HCT116 (cell line): ENCODE data around the gene ERC2. TPM values are rescaled to one million over a fixed set of nuclear protein-coding genes. Genes with fewer than 3 reads are reported as not detected.

ENCODE experiments used
- ATAC-seq: fragments of 200-7000 bp; cut with Tn5 transposase; 2 replicates; pipeline ENCODE4 v1.9.1; 2020; ENCODE audit warnings: mild to moderate bottlenecking, moderate library complexity
- BruUV-seq: library from RNA; stranded (reverse); fragments of 400-500 nt; replicated peaks from 2 replicates; lab custom pipeline; 2021; lab: Mats Ljungman, UMichigan
- CTCF ChIA-PET: fragments of 300-600 bp; sonication (Branson Sonifier 250); formaldehyde crosslinking; loops from one replicate; lab custom pipeline; 2021; ENCODE audit warnings: antibody characterized with exemption; lab: Charles Lee
- POLR2A ChIA-PET: fragments of 300-600, 350-600 bp; sonication (Branson Sonifier 250); formaldehyde crosslinking; loops from one replicate; lab custom pipeline; 2021; ENCODE audit warnings: antibody characterized with exemption; lab: Charles Lee
- RAD21 ChIA-PET, 2 experiments: fragments of 300-600 bp; sonication (Branson Sonifier 250); formaldehyde crosslinking; loops; one replicate each; lab custom pipeline; 2023; ENCODE audit warnings: low total read pairs in 2 of 2; ENCODE audit not compliant: uncharacterized antibody in 2 of 2, unreplicated experiment in 2 of 2, low non-redundant PET in 1 of 2; lab: Charles Lee
- DNase-seq: peaks from one replicate; pipeline ENCODE4 v3.0.0-alpha.2; 2010; ENCODE audit warnings: low read depth, low spot score
- H2AFZ ChIP-seq: fragments of 200-600 bp; shearing (Covaris generic), sonication (generic); 2 replicates; pipeline ENCODE4 v1.6.1; 2017; ENCODE audit warnings: low read depth, mixed run types, mixed read lengths, antibody characterized with exemption, low read length; ENCODE audit not compliant: poor library complexity, severe bottlenecking
- H3K27ac ChIP-seq: 2 replicates; pipeline ENCODE4 v1.5.1; 2012; ENCODE audit warnings: low read depth, low read length
- H3K27me3 ChIP-seq: fragments of 200-600 bp; sonication (generic); 2 replicates; pipeline ENCODE4 v1.6.1; 2016; ENCODE audit warnings: mixed run types, low read length, mixed read lengths; ENCODE audit not compliant: insufficient read depth
- H3K36me3 ChIP-seq, 2 experiments: fragments of 200-500 bp in 1 of 2; fragments of 200-600 bp in 1 of 2; sonication (Bioruptor generic) in 1 of 2; sonication (generic) in 1 of 2; 2 replicates each; pipeline versions ENCODE4 v1.5.1 to v1.6.1; 2014 to 2016; ENCODE audit warnings: low read length in 2 of 2, inconsistent platforms in 1 of 2, mixed read lengths in 1 of 2, mixed run types in 1 of 2; ENCODE audit not compliant: insufficient read depth in 2 of 2, control insufficient read depth in 1 of 2
- H3K4me1 ChIP-seq, 2 experiments: fragments of 200-600 bp in 1 of 2; sonication (generic) in 1 of 2; 2 replicates each; pipeline versions ENCODE4 v1.5.1 to v1.6.1; 2012 to 2017; ENCODE audit warnings: low read length in 2 of 2, inconsistent platforms in 1 of 2, mild to moderate bottlenecking in 1 of 2, mixed read lengths in 1 of 2, mixed run types in 1 of 2, moderate library complexity in 1 of 2; ENCODE audit not compliant: insufficient read depth in 2 of 2, control insufficient read depth in 1 of 2
- H3K4me2 ChIP-seq: fragments of 200-600 bp; sonication (generic); 2 replicates; pipeline ENCODE4 v1.6.1; 2017; ENCODE audit warnings: mixed run types, low read length, mixed read lengths
- H3K4me3 ChIP-seq, 2 experiments: fragments of 200-600 bp in 1 of 2; sonication (generic) in 1 of 2; replicated peaks in 1 of 2; 2 replicates each; pipeline ENCODE4 v1.5.1; 2011 to 2016; ENCODE audit warnings: low read length in 2 of 2, control low read depth in 1 of 2, low read depth in 1 of 2, mild to moderate bottlenecking in 1 of 2, mixed read lengths in 1 of 2, mixed run types in 1 of 2
- H3K79me2 ChIP-seq: fragments of 200-600 bp; sonication (generic); 2 replicates; pipeline ENCODE4 v1.6.1; 2017; ENCODE audit warnings: mild to moderate bottlenecking, mixed run types, low read length, moderate library complexity, mixed read lengths; ENCODE audit not compliant: insufficient read depth
- H3K9ac ChIP-seq: fragments of 200-600 bp; sonication (generic); 2 replicates; pipeline ENCODE4 v1.6.1; 2016; ENCODE audit warnings: low read length, mixed read lengths
- H3K9me2 ChIP-seq: fragments of 200-600 bp; sonication (generic), shearing (Covaris generic); 2 replicates; pipeline ENCODE4 v1.6.1; 2017; ENCODE audit warnings: mixed run types, mild to moderate bottlenecking, moderate library complexity; ENCODE audit not compliant: insufficient read depth
- H3K9me3 ChIP-seq, 2 experiments: fragments of 200-500 bp in 1 of 2; fragments of 200-600 bp in 1 of 2; sonication (Bioruptor generic) in 1 of 2; sonication (generic) in 1 of 2; 2 replicates each; pipeline ENCODE4 v1.6.1; 2014 to 2017; ENCODE audit warnings: low read length in 2 of 2, mixed read lengths in 2 of 2, inconsistent platforms in 1 of 2, low read depth in 1 of 2, mild to moderate bottlenecking in 1 of 2, mixed run types in 1 of 2, moderate library complexity in 1 of 2; ENCODE audit not compliant: control insufficient read depth in 1 of 2, insufficient read depth in 1 of 2
- H4K20me1 ChIP-seq: fragments of 200-600 bp; sonication (generic), shearing (Covaris generic); 2 replicates; pipeline ENCODE4 v1.6.1; 2017; ENCODE audit warnings: mixed run types, mild to moderate bottlenecking, moderate library complexity; ENCODE audit not compliant: insufficient read depth
- CBX3 ChIP-seq: IDR thresholded peaks from 2 replicates; pipeline ENCODE4 v1.6.1; 2012; ENCODE audit warnings: low read depth
- EZH2 ChIP-seq: fragments of 200-600 bp; sonication (generic); IDR thresholded peaks from 2 replicates; pipeline ENCODE4 v1.6.1; 2017; ENCODE audit warnings: antibody characterized with exemption, mixed run types
- EZH2phosphoT487 ChIP-seq: fragments of 200-600 bp; IDR thresholded peaks from 2 replicates; pipeline ENCODE4 v1.6.1; 2018; ENCODE audit warnings: antibody characterized with exemption, borderline replicate concordance
- POLR2A ChIP-seq: IDR thresholded peaks from 2 replicates; pipeline ENCODE4 v1.7.0; 2011; ENCODE audit warnings: borderline replicate concordance; ENCODE audit not compliant: insufficient read depth, insufficient read length; ENCODE audit errors: extremely low read depth
- POLR2AphosphoS5 ChIP-seq: IDR thresholded peaks from 2 replicates; pipeline ENCODE4 v1.6.1; 2011; ENCODE audit warnings: mild to moderate bottlenecking, low read depth, low read length, moderate library complexity
- YY1 ChIP-seq: IDR thresholded peaks from 2 replicates; pipeline ENCODE4 v1.6.1; 2011; ENCODE audit warnings: low read length, low read depth, moderate library complexity, mild to moderate bottlenecking; ENCODE audit not compliant: insufficient replicate concordance; ENCODE audit errors: extremely low read depth
- ZBTB33 ChIP-seq: IDR thresholded peaks from 2 replicates; pipeline ENCODE4 v1.6.1; 2011; ENCODE audit warnings: mild to moderate bottlenecking, low read length, moderate library complexity; ENCODE audit not compliant: insufficient replicate concordance; ENCODE audit errors: extremely low read depth
- intact Hi-C: fragments of 100-400 bp; cut with micrococcal nuclease; formaldehyde crosslinking; loops from 2 replicates; pipeline ENCODE4 v1.10.0; 2022
- total RNA-seq: library from RNA; stranded (reverse); gene quantifications from one replicate; pipeline ENCODE4 v1.2.1, GENCODE V29; 2021; ENCODE audit not compliant: unreplicated experiment
- TF ChIP-seq, protein P1 (sequence below): IDR thresholded peaks from 2 replicates; pipeline ENCODE4 v1.6.1; 2012; ENCODE audit warnings: low read depth

Gene ERC2
- total RNA-seq, 1 experiment from 2014 or later = not detected

DNA sequence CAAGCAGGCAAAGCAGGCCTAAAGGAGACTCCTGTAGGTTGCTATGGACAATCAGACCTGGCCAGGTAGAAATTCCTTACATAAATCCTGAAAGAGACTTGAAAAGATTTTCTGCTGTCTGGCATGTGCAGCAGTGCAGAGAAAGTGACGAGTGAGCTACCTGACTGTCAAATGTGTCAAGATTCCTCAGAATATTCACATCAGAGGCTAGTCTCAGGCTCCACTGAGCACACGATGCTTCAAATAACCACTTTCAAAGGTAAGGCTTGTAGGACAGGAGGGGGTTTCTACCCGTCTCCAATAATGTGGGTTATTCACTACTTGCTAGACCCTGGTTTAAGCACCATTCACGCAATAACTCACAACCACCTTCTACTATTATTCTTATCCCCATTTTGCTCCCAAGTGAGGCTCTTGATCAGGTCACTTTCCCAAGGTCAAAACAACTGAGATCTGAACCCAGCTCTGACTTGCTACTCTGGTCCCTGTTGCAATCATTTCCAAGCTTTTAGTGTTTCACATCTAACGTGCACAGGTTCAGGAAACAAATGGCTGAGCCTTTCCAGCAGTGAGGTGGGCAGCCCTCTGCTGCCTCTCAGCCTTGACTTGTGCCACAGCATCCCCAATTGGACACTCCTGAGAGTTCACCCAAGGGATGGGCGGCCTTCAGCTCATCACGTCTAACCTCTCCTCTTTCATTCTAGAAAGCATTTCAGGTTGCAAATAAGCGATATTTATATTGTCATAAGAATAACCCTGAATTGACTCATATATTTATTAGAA, 651.3 kb downstream of the ERC2 start:
- peaks cover 3% of the 10 kb centered on the region in 2 experiments; a peak in 2 of 4 replicates for H3K9me3 ChIP-seq
- TF ChIP-seq CBX3 (no peak), POLR2A (no peak), YY1 (no peak)
- H3K36me3 ChIP-seq = no peaks in the 10 kb centered on the region
- RAD21 ChIA-PET = no interaction called here
- H3K4me3 ChIP-seq = no peak overlapping the region
- H3K9ac ChIP-seq = no peak overlapping the region
- no peak overlapping the region for H3K27ac ChIP-seq
- no TSS peak for BruUV-seq
- H3K27me3 ChIP-seq = no peaks in the 10 kb centered on the region
- no peak overlapping the region for H2AFZ ChIP-seq
- H3K79me2 ChIP-seq = no peaks in the 10 kb centered on the region
- no peaks in the 10 kb centered on the region for H3K9me2 ChIP-seq
- no peaks in the 10 kb centered on the region for H3K4me1 ChIP-seq
- CTCF ChIA-PET = no interaction called here
- POLR2A ChIA-PET = no interaction called here
- intact Hi-C loops = no loop called here
- H4K20me1 ChIP-seq = no peaks in the 10 kb centered on the region
- no peak overlapping the region for H3K4me2 ChIP-seq
- no peak for DNase-seq
- ATAC-seq = no peak

- Histone ChIP-seq H3K9ac (no peak overlapping the region), H2AFZ (no peak overlapping the region), H4K20me1 (no peaks in the 10 kb centered on the region), H3K4me3 (no peak overlapping the region), H3K4me2 (no peak overlapping the region), H3K36me3 (no peaks in the 10 kb centered on the region), H3K27me3 (no peaks in the 10 kb centered on the region), H3K27ac (no peak overlapping the region), H3K9me3 (no peaks in the 10 kb centered on the region; a peak in 2 of 4 replicates), H3K79me2 (no peaks in the 10 kb centered on the region), H3K4me1 (no peaks in the 10 kb centered on the region), H3K9me2 (no peaks in the 10 kb centered on the region)
- ChIA-PET CTCF (no interaction called here), POLR2A (no interaction called here), RAD21 (no interaction called here)
- TF ChIP-seq, protein P1, sequence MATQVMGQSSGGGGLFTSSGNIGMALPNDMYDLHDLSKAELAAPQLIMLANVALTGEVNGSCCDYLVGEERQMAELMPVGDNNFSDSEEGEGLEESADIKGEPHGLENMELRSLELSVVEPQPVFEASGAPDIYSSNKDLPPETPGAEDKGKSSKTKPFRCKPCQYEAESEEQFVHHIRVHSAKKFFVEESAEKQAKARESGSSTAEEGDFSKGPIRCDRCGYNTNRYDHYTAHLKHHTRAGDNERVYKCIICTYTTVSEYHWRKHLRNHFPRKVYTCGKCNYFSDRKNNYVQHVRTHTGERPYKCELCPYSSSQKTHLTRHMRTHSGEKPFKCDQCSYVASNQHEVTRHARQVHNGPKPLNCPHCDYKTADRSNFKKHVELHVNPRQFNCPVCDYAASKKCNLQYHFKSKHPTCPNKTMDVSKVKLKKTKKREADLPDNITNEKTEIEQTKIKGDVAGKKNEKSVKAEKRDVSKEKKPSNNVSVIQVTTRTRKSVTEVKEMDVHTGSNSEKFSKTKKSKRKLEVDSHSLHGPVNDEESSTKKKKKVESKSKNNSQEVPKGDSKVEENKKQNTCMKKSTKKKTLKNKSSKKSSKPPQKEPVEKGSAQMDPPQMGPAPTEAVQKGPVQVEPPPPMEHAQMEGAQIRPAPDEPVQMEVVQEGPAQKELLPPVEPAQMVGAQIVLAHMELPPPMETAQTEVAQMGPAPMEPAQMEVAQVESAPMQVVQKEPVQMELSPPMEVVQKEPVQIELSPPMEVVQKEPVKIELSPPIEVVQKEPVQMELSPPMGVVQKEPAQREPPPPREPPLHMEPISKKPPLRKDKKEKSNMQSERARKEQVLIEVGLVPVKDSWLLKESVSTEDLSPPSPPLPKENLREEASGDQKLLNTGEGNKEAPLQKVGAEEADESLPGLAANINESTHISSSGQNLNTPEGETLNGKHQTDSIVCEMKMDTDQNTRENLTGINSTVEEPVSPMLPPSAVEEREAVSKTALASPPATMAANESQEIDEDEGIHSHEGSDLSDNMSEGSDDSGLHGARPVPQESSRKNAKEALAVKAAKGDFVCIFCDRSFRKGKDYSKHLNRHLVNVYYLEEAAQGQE = no peak
- TF ChIP-seq POLR2AphosphoS5 (no peak), EZH2 (no peak), EZH2phosphoT487 (no peak), POLR2A (no peak), ZBTB33 (no peak)
- DNase-seq (no peak), ATAC-seq (no peak)
- no TSS peak for BruUV-seq
- intact Hi-C loops = no loop called here
These were observed 653.0 kb downstream of the ERC2 start for GRCh38 chr3:55815262-55815661.
